Activated CD8-positive, alpha-beta memory T cell treated with anti-CD3 and anti-CD28 coated beads, Interleukin-2, amount 50 U/mL, for 24 hours (primary cell): ENCODE results near the gene AHDC1.
A peak's percentile ranks its signal among the peaks of the same experiment; 100 is the strongest.
"Not testable (repeated sequence)": the region's sequence is repeated elsewhere in the genome, so short reads cannot be mapped to it uniquely, and the experiment has no call there.

Source experiments
- DNase-seq: peaks from one replicate; pipeline ENCODE4 v3.0.0-alpha.2; 2020; ENCODE audit errors: extremely low read depth

AHDC1 gene

DNA sequence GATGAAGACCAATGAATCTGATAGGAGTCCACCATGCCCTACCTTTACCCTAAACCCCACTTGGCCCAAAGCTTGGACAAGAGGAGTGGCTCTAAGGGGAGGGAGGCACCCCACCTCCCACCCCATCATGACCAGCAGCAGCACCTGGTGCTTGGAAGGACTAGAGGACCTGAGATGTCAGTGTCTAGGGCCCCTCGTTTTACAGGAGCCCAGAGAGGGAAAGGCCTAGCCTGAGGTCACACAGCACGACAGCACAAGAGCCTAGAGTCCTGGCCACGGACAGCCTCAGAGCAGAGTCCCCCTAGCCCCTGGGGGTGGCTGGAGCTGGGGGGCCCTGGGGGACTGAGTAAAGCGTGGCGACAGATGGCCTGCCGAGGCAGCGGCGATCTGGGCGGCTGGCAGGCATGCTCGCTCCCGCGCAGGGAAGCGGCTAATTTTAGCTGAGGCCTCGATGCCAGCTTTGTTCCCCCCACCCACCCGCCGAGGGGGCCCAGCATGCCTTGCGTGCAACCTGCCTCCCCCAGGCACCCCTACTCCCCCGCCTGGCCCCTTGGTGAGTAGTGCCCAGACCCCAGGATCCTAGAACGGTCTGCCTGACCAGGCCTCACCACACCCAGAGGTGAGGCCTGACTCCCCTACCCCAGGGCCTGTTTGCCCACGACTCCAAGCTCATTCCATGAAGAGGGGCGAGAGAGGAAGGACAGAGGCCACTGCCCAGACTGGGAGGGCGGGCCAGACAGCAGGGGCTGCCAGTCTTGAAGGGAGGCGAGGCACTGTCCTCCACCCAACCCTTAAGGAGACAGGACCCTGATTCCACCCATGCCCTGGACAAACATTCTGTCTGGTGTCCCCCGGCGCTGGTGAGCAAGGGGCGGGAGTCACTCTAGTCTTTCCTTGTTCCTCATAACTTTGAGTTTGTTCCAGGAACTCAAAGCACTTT, 39.0 kb downstream of the AHDC1 start:
- no peak for DNase-seq

DNA sequence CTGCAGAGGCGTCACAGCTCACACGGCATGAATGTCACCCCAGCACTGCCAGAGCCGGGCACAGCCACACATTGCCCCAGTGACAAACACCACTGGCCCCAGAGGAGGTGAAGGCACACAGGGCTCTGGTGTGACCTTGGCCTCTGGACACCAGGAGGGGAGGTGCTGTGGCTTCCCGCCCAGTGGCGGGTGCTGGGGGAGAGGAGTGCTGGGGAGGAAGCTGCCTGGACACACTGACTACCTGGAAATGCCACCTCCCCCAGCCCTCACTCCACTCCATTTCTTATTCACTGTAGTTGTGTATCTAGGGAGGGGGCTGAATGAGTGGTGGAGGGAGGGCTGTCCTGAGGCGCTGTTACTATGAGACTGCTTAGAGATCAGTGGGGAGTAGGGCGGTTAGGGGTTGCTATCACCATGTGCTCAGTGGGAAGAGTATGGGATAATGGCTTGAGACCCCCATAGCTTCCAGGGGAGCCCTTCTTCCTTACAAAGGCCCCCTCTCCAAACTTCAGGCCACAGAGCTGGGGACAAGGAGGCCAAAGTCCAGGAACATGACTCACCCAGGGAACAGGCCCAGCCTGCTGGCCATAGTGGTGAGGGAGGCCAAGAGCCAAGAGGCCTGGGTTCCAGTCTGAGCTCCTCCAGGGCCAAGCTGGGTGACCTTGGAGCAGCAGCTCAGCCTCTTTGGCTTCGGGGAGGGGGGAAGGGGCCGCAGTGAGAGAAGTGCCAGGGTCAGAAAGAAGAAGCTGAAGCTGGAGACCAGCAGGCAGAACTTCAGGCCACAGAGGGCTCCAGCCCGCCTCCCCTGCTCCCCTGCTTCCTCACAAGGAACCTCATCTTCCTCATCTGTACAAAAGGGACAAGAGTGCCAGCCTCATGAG, 40.1 kb downstream of the AHDC1 start:
- DNase-seq: no peak

DNA sequence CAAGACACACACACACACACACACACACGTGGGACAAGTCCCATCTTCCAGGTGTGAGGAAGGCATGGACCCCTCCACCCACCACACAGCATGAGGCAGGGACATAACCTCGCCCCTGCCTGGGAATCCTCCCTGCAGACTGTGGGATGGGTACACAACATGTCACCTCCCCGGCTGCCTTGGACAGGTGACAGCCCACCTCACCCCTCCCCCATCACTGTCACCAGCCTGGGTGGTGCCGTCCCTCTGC, 40.7 kb downstream of the AHDC1 start:
- no peak for DNase-seq

DNA sequence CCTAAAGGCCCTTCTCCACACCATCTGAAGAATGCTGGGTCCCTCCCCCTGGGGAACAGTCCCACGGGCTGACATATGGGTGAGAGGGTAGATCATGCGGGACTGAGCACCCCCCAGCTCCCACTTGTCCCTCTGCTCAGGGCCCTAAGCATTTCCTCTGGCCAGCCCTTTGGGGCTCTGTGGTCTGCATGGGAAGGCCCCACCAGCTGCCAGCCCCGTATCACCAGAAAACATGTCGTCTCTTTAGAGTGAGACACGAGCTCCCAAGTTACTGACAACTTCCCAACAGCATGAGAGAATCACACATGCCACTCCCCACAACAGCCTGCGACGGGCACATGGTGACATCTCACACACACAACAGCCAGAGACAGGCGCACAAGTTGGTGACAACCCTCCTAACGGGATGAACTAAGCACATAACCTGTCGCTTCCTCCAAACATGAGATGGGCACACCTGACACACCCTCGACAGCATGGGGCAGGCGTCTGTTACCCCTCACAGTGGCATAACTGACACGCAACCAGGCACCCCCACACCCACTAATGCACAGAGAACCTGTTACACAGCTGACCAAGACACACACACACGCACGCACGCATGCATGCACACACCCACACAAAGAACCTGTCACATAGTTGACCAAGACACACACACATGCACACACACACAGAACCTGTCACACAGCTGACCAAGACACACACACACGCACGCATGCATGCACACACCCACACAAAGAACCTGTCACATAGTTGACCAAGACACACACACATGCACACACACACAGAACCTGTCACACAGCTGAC, 41.2 kb downstream of the AHDC1 start:
- no peak for DNase-seq

DNA sequence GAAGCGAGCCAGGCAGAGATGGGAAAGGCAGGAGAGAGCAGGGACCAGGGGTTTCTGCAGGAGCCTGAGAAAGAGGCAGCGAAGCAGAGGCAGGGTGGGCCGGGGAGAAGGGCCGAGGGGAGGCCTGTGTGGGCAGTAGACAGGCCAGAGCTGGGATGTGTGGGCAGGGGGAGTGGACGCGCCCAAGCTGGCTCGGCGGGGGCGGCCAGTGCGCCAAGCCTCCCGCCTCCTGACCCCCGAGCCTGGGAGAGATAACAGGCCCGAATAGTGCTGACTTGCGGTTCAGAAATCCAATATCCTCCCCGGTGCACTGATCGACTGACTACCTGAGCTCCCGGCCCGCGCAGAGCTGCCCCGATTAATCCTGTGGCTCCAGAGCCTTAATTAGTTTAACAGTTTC, 41.9 kb downstream of the AHDC1 start:
- no peak for DNase-seq

DNA sequence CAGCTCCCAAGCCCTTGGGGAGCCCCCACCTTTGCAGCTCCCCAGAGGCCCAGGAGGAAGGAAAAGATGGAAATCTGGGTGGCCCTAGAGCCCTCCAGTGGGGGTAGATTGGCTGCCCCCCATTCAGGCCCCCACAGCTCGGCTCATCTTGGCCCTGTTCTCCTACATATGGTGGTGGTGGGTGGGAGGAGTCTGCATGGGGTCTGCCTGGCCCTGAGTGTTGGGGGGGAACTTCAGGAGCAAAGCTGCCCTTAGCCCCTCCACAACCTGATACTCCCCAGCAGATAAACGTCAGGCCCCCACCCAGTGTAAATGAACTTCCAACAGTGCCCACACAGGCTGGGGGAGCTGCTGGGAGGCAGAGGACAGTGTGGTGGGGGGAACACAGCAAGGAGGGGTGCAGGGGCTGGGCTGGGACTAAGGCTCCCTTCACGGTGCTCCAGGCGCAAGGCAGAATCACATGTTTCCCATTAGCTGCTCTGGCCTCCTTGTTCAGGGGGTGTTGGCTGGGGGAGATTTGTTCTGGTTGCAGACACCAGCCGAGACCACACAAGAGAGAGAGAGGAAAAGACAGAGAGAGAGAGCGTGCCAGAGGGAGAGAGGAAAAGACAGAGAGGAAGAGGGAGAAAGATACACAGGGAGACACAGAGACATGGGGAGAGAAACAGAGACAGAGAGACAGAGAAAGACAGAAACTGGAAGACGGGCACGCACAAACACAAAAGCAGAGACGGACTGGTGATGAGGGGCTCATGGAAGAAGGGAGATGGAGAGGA, 42.6 kb downstream of the AHDC1 start:
- no peak for DNase-seq

DNA sequence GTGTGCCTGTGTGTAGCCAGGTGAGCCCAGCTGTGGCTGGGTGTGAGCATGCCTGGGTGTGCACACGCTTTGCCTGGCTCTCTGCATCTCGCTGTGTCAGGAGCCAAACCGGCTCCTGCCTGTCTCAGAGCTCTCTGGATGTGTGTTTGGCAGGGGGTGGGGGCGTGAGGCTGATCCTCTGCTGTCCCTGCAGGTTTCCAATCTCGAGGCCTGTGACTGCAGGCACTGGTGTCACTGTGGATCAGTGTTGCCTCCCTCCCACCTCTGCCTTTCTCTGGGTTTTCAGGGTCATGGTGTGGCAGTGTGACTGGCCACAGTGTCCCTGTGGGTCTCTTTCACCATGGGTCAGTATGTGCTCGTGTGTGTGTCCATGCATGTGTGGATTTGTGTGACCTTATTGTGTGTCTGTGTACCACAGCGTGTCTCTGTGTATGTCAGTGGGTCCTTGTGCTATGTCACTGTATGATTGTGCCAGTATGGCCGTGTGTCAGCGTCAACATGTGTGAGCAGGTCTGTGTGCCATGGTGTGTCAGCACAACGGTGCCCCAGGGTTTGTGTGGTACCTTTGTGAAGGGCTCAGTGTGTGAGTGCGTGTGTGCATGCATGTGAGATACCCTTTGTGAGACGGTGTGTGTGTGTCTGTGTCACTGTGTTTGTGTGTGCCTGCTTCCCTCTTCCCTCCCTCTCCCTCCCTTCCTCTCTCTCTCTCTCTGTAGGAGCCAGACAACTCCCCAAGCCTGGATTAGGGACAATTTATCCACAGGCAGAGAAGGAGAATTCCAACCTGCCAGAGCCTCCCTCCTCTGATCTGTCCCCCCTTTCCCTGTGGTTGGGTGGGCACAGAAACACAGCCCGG, 43.4 kb downstream of the AHDC1 start:
- DNase-seq: no peak

DNA sequence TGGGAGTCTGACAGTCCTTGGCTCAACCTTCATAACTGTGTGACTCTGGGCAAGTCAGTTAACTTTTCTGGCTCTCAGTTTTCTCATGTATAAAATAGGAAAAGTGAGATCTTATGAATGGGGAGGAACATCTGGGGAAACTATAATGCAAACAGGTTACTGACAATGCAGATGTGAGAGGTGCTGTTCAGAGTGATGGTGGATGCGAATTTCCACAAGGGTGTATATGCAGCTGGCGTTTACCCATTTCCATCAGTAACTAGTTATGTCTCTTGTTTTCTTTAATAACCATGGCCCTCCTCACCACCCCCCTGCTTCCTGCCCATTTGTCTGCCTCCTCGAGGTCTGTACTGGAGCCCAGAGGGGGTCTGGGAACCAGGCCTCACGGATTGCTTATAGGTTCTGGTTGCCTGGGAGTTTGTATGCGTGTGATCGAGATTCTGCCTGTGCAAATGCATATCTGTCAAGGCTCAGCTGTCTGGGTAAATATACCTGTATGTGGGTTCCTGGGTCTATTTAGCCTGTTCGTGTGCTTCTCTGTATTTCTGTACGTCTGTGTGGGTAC, 44.4 kb downstream of the AHDC1 start:
- no peak for DNase-seq

DNA sequence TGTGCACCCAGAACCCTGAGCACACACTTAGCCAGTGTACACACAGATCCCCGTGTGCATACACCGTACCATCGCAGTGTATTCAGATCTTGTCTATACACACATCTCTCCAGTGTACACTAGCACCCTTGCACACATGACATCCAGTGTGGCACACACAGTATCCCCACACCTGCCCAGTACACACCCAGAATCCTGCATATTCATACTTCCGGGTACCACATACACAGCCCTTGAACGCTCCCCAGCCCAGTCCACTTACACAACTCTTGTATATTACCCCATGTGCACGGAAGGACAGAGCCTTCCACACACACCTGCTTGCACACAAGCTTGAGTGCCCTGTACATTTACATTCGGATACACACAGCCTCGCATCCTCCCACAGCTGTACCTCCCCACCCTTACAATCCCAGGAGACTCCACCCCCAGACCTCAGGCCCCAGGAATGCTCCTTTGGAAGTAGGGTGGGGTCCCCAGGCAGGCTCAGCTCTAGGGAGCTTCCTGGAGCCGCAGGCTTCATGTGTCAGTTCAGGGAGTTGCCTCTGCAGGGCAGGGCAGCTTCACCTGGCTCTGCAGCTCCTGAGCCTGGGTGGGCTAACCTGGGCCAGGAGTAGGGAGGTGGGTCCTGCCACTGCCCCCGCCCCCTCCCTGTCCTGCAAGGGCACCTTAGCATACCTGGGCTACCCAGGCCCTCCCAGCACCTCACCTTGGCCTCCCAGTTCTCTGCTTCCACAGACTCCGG, 46.2 kb downstream of the AHDC1 start:
- DNase-seq: no peak

DNA sequence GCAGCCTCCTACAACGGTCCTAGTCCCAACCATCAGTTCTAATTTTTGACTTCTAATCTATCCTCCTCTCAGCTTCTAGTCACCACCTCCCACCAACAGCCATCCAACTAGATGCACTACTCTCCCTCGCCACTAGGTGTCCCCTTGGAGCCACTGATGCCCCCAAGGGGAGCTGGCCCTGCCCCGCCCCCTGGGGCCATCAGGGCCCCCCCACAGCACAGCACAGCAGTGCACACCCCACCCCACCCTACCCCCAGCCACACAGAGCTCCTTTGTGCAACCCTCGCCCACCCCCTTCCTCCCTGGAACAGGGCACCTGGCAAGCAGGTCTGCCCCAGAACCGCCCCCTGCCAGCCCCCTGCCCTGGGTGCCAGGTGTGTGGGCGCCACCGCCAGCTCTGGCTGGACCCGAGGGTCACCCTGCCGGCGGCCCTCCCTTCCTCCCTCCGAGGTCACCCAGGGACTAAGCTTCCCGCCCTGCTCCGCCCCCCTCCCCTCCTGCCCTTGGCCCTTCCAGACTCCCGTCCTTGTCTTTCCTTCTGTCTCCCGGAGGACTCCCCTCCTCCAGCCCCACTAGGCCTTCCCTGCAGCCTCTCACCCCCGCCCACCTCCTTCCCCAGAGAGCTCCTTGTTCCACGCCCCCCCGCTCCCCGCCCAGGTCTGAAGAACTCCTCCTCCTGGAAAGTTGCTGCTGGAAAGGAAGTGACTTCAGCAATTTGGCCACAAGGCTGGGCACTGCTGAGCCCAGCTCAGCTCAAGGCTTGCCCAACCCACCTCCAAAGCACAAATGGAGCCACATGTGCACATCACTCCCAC, 47.0 kb downstream of the AHDC1 start:
- peak; percentile 62 for DNase-seq

DNA sequence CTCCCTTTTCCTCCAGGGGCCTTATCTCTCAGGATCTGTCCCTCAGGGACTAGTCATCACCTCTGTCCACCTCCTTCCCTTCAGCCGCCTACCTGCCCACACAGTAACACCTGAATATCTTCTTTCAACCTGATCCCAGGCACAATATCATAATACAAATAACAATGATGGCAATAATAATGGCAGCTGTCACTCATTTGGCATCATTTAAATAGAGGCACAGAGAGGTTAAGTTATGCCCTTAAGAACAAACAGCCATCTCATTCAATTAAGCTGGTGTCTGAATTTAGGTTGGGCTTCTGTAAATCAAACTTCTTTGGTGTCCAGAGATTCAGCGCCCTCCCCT, 47.5 kb downstream of the AHDC1 start:
- no peak for DNase-seq

DNA sequence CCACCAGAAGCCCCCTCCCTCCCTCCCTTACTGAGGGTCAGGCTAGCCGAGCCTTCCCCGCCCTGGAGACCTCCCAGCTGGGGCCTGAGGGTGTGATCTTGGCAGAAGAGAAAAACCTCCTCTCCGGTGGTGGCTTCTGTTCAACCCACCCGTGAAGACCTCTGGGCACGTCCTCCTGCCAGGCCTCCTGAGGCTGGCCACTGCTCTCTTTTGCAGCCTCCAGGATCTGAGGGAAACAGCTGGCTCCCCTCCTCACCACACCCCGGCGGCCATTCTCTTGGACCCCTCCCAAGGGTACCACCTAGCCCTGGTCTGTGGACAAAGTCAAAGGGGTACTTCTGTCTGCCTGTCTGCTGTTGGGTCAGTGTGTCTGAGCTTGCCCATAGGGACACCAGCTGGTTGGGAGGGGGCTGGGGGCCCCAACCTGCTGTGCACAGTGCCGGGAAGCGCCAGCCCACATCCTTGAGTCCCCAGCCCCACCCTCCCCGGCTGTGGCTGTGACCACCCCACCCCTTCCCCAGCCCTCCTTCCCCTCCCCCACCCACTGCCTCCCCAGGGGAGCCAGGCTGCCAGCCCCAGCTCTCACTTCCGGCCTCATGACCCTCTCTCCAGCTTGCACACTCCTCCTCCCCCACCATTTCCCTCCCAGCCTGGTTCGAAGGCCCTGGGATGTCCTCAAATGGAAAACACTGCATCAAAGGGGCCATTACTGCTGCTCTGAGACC, 48.1 kb downstream of the AHDC1 start:
- DNase-seq: no peak

DNA sequence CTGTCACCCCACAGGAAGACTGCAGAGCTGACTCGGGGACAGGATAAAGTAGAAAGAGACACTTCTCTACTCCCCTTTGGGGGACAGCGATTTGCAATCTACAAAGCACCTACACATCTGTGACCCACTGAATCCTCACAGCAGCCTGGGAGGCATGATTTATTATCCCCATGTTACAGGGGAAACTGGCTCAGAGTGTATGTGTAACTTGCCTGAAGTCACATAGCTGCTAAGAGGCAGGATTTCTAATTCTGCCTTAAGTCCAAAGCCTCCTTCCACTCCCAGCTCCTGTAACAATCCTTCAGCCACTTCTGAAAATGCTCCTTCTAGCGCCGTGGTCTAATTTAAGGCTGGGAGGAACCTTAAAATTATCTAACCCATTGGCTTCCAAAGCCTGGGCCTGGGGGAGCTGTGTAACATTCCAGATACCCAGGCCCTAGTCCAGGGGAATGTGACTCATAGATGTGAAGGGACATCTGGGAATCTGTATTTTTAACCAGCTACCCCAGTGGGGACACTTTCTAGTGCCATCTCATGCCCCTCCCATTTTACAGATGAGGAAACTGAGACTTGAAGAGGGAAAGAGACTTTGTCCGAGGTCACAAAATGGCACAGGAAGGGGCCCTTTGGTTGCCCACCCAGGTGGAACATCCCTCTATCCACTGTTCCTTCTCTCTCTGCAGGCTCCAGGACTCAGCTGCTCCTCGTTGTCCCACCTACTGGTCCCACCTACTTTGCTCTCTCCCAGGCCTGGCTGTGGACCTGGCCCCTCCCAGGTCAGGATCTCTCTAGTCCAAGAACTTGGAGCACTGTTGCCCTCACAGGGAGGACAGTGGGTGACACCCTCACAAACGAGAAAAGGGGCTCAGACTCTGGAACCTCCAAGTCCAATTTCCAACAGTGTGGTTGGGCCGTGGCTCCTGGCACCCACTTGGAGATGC, 48.9 kb downstream of the AHDC1 start:
- no peak for DNase-seq

DNA sequence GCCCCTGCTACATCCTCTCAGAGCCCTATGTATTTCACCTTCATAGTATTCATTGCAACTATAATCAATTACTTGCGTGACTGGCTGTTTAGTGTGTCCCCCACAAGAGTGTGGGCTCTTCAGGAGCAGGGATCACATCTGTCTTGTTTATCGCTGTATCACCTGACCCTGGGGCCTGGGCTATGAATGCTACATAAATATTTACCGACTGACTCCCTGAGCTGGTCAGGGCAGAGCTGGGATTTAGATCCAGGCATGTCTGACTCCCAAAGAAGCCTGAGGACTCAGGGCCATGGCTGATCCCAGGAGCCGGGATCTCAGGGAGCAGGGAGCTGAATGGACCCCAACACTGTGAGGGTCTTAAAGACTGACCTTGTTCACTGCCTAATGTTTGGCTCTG, 49.7 kb downstream of the AHDC1 start:
- no peak for DNase-seq

DNA sequence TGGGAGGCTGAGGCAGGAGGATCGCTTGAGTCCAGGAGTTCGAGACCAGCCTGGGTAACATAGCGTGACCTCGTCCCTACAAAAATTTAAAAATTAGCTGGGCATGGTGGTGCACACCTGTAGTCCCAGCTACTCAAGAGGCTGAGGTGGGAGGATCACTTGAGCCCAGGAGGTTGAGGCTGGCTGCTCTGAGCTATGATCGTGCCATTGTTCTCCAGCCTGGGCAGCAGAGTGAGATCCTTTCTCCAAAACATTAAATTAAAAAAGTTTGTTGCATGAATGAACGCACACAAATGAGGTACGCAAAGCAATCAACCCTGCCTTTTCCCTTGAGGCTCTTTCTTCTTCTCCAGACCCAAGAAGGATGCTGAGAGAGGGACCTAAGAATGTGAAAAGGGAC, 50.1 kb downstream of the AHDC1 start:
- DNase-seq: not testable (repeated sequence)

DNA sequence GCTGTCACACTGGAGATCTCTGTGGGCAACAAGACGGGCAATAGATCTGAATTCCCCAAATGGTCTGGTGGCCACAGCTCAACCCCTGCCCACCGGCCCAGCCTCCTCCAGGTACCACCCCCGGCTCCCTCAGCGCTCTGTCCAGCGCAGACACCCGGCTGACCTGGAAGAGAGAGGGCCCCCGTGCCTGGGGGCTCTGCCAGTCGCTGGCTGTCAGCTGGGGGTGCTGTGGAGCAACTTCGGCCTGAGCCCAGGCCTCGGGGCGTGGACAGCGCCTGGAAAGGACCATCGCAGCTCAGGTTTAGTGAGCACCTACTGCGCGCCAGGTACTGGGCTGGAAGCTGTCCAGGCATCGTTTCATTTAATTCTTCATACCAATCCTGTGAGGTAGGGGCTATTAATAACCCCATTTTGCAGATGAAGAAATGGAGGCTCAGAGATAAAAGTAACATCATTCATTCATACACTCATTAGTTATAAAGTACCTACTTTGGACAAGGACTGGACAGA, 51.0 kb downstream of the AHDC1 start:
- no peak for DNase-seq

DNA sequence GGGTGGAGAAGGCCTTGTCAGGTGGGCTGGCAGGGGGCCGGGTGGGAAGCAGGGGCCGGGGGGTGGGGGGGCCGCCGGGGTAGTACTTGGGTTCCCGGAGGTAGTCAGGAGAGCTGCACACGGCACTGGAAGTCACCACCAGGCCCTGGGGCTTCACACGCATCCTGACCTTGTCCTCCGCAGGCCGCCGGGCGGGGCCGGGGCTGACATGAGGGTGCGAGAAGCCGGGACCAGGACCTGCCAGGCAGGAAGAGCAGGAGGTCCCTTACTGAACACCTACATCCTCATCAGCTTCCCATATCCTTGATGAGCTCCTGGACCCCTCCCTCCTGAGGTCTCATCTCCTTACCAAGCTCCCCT, 52.0 kb downstream of the AHDC1 start:
- DNase-seq: no peak
